GM18951 (cell line): Measurements from ENCODE around the gene CELF2.

ENCODE experiments used
- POLR2A ChIP-seq: IDR thresholded peaks from 4 replicates; pipeline ENCODE4 v1.6.1; 2011; ENCODE audit warnings: mild to moderate bottlenecking; ENCODE audit not compliant: insufficient read length, insufficient read depth; ENCODE audit errors: extremely low read depth
- in situ Hi-C: fragments of 300-500 bp; cut with MboI; formaldehyde crosslinking; loops from one replicate; pipeline ENCODE4 v1.12.0; 2022; ENCODE audit warnings: low sequenced_read_pairs, mixed read lengths, inconsistent platforms; ENCODE audit not compliant: unreplicated experiment

CELF2 gene

DNA sequence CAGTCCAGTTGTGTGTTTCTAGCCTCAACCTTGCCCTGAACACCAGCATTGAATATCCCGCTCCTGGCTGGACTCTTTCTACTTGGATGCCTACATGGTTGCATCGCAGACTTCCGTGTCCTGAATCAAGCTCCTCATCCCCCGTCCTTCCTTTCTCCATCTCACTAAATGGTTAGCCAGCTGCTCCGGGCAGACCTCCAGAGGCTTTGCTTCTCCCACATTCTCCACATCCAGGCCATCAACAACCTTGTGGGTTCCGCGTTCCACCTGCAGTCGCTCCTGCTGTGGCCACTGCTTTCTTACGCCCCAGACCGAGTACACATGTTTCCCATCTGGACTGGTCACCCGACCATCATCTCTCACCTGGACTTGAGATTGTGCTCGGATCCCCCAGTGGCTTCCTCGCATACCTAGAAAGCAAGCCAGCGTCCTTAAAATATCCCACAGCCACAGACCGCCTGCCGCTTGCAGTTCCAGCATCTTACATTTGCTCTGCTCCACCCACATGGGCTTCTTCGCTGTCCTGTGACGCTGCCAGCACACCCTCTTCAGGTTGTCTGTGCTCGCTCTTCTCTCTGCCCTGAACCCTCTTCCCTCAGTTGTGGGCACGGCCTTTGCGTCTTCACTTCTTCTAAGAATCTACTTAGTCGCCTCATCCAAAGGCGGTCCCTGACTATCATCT, 25.9 kb downstream of the CELF2 start:
- in situ Hi-C loops: no loop called here
- no peak for TF ChIP-seq POLR2A

DNA sequence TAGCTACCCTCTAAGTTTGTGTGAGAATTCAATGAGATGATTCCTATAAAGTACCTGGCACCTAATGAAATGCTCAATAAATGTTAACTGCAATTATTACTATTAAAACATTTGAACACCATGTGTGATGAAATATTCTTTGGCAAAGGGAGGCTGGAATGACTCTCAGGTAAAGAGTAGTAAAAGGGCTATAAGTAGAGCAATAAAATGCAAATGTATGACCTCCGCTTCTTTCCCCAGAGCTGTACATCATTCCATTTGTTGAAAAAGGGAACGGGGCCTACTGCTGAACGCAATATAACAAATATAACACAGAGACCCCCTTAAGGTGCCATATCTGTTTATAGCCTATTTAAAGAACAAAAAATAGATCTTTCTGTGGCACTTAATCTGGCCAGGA, 27.8 kb downstream of the CELF2 start:
- in situ Hi-C loops: no loop called here
- TF ChIP-seq POLR2A: no peak

DNA sequence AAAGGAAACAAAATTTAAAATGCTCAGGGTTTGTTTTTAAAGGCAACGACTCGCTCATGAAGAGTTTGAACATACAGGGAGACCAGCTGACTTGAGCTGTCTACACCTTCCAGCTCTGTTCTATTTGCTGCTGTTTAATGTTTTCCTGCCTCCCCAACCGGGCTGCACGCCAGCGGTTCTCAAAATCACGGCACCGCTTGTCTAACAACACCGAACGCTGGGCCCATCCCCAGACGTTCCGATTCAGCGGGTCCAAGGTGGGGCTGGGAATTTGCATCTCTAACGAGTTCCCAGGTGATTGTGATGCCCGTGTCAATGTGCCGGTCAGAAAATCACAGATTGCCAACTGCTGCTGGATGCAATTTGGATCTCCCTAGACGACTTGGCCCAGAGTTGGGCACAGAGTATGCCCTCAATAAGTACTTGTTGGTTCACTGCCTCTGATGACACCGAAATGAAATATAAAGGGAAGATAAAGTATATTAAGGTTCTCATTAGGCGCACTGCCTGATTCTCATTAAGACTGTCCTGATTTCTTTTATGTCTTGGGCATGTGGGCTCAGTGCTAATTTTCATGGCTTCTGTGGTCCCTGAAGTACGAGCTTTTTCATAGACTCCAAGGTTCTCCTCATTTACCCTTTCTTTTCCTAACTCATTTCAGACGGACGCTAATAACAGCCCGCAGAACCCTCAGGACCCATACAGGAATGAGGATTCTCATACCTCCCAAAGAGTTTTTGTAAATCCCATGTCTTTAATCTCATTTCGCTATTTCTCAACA, 28.5 kb downstream of the CELF2 start:
- no peak for TF ChIP-seq POLR2A
- in situ Hi-C loops: no loop called here

DNA sequence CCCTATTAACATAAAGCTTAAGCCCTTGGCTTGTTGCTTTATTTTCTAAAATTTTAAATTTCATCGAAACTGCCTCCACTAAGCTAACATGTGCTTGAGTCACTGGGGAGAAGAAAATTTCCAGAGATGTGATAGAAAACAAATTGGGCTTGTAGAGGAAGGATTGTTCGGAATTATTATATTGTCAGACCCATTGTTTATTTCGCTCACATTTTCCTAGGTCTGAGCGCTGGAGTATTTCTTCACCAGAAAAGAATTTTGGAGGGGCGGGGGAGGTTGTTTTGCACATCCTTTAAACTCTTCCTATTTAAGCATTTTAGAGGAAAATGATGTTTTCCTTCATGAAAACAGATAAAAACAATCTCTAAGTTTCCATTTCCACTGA, 29.1 kb downstream of the CELF2 start:
- TF ChIP-seq POLR2A: no peak
- in situ Hi-C loops: no loop called here

DNA sequence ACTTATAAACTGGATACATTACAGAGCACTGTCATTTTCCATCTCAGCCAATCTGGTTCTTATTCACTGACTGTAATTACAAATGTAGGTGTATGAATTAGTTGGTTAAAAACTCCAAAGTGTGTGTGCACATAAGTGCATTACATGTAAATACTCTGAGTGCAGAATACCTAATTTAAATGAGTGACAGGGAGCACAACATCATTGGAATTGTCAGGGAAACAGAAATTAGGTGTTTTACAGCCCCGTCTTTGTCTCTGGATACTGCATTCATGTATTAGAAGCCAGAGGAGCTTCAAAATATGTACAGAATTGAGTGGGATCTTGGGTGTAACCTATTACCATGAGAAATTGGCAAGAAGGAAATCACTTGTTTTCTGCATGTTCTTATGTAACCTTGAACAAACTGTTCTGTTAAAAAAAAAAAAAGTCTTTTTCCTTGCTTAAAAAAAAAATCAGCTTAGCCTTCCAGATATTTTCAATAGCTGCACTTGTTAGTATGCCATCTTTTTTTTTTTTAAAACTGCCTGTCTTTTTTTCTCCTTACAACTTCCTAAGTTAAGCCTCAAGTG, 31.1 kb downstream of the CELF2 start:
- in situ Hi-C loops: no loop called here

DNA sequence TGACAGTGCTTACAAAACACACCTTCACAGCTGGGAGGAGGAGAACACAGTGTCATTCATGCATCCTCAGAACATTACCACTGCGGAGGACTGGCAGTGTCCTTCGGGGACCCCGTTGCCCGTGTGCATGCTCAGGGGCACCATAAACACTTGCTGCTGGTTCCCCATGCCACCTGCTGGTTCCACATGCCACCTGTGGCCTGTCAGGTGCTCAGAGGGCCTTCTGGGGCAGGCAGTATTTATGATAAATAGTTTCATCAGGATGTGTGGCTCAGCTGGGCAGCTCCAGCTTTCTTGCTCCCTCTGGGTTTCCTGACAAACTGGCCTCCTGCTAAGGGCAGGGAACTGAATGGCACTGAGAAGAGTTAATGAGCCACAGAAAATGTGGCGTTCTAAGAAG, 32.1 kb downstream of the CELF2 start:
- no peak for TF ChIP-seq POLR2A
- in situ Hi-C loops: no loop called here

More for the DNA sequence above, 31.1 kb downstream of the CELF2 start:
- TF ChIP-seq POLR2A: no peak

DNA sequence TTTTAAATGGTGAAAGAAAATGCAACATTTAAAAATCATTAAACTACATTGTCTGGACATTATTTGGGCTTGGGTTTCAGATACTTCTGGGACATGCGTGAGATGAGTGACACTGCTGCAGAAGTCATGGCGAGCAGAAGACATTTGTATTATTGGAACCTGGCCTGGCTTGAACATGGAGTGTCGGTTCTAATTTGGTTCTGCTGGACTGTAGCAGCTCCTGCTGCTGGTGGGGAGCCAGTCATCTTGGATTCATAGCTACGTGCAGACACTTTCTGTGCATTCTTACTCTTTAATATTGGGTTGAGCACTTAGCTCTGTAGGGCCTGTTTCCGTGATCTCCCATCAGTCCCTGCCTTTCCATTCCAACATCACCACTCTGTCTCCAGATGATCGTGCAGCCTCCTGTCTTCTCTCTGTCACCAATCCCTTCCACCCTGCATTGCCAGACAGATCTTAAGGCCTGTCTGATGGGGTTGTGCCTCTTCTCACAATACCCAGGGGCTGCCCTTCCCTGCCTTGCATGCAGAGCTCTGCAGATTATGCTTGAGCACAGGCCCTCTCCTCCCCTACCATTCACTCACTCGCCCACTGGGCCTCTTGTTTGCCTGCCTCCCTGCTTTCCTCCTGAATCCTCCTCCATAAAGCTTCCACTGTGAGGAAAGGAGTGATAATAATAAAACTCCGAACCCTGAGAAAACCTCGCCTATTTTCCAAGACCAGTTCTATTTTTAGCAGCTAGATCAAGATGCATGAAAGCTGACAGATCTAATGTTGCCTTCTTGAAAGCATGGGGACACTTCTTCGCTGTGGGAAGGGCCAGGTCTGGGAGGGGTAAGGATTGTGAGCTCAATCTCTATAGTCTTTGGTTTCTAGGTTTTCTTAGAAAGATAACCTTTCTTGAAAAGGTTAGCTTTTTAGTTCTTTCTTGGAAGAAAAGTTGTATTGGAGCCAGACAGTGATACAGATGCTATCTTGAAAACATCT, 32.9 kb downstream of the CELF2 start:
- in situ Hi-C loops: no loop called here
- TF ChIP-seq POLR2A: no peak

DNA sequence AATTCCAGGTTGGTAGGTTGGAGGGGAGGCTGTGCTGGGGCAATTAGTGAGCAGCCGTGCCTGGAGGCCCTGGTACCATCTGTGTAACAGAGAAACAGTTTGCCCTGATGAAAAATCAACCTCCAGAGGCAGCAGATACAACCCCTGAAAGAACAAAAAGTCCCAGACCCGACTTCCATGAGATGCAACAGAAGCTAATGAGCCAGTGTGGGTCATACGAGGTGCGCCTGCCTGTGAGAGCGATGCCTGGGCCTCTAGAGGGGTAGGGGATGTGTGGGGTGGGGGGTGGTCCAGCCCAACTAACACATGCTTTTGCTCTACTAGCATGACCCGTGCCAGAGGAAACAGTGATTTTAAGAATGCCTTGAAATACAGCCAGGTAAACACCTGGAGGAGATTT, 39.3 kb downstream of the CELF2 start:
- in situ Hi-C loops: no loop called here
- TF ChIP-seq POLR2A: no peak

DNA sequence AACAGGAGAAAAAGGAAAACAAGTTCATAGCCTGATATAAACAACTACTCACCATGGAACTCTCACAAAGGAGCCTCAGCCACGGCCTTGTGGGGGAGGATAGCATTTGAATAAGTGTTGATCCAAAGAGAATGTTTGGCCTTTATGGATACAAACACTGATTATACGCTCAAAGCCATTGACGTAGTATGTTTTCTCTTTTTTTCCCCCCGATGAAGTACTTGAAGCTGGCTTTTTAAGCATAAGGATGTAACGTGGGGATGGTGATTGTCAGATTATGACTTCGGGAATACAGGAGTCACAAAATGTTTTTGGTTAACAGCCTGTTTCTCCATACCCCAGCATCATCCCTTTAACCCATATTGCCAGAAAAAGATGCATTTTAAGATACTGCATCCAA, 39.8 kb downstream of the CELF2 start:
- in situ Hi-C loops: no loop called here
- TF ChIP-seq POLR2A: no peak

DNA sequence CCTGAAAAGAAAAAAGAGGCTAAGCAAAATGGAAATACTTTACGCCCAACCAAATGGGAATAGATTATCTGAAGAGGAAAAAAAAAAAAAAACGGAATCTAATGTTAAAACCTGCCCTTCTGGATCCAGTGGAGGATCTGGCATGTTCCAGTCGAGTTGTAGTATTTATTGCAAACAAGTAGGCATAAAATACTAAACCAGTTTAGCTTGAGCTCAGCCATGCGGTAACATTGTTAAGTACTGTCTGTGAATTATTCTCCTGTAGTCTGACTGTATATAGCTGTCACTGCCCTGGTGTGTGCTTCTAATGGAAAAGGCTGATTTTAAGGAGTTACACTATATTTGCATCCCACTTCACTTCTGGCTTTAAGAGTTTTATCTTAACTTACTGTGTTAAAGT, 40.3 kb downstream of the CELF2 start:
- in situ Hi-C loops: no loop called here
- TF ChIP-seq POLR2A: no peak

DNA sequence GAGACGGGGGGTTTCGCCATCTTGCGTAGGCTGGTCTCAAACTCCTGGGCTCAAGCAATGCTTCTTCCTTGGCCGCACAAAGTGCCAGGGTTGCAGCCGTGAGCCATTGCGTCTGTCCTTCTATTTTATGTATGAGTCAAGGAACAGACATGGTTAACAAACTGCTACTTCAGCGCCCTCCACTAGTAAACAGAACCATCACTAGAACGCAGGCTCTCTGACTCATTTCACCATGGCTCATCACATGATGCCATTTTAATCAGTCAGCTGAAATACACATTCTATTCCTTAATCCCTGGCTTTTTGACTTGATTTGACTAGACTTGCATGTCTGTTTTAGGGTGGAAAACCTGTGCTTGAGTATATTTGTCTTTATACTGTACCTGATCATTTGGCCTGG, 41.3 kb downstream of the CELF2 start:
- TF ChIP-seq POLR2A: no peak
- in situ Hi-C loops: no loop called here

DNA sequence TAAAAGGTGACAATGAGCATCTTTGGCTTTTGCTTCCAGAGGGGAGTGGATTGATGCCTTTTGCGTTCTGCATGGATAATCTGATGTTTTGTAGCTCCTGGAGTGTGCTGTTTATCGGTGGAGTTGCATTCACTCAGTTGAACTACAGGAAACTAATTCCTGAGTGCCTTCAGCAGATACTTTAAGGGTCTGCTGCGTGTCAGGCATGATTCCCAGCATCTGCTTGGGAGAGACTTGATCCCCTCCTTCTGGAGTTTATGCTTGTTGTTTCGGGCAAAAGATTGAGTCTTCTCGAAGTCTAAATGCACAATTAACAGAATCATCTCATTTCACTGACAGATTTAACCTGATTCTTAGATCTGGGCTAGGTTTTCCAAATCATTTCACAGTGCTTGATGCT, 46.2 kb downstream of the CELF2 start:
- in situ Hi-C loops: no loop called here
- TF ChIP-seq POLR2A: no peak

DNA sequence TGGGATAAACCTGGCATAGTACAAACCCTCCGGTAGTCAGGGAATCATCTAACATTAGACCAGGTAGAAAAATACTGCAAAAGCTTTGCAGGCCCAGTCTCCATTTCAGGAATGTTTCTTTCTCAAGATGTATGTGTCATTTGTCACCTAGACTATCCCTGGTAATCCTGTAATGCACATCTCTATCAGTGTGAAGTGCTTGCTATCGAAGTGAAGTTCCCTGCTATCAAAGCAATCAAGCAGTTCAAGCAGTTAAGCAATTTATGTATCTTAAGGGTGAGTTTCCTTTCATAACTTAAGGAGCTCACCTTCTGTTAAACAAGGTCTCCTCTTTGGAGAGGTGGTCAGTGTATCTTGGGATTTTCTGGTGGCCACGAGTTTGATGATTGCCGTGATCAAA, 47.2 kb downstream of the CELF2 start:
- no peak for TF ChIP-seq POLR2A
- in situ Hi-C loops: no loop called here
